ENCODE data around the gene FGF14. TPM values are rescaled to one million over a fixed set of nuclear protein-coding genes. Genes with fewer than 3 reads are reported as not detected.

The FGF14 gene
- total and polyA plus RNA-seq, 2 experiments from 2014 or later = 0.03 TPM; not detected in 1

- TF ChIP-seq EZH2phosphoT487 (IDR thresholded peaks at IDR 0.05; ENCODE audit: unreplicated experiment) (no peak), ZNF114 (CRISPR knock-in tag; IDR thresholded peaks at IDR 0.05) (no peak), CTCF (conservative IDR thresholded peaks at IDR 0.05; ENCODE audit: low read depth in 2 of 2) (0 out of 4 replicates have a peak, but pooled peaks of 1 of the 2 experiments have one; percentile 14)
- TF ChIP-seq, protein P1, sequence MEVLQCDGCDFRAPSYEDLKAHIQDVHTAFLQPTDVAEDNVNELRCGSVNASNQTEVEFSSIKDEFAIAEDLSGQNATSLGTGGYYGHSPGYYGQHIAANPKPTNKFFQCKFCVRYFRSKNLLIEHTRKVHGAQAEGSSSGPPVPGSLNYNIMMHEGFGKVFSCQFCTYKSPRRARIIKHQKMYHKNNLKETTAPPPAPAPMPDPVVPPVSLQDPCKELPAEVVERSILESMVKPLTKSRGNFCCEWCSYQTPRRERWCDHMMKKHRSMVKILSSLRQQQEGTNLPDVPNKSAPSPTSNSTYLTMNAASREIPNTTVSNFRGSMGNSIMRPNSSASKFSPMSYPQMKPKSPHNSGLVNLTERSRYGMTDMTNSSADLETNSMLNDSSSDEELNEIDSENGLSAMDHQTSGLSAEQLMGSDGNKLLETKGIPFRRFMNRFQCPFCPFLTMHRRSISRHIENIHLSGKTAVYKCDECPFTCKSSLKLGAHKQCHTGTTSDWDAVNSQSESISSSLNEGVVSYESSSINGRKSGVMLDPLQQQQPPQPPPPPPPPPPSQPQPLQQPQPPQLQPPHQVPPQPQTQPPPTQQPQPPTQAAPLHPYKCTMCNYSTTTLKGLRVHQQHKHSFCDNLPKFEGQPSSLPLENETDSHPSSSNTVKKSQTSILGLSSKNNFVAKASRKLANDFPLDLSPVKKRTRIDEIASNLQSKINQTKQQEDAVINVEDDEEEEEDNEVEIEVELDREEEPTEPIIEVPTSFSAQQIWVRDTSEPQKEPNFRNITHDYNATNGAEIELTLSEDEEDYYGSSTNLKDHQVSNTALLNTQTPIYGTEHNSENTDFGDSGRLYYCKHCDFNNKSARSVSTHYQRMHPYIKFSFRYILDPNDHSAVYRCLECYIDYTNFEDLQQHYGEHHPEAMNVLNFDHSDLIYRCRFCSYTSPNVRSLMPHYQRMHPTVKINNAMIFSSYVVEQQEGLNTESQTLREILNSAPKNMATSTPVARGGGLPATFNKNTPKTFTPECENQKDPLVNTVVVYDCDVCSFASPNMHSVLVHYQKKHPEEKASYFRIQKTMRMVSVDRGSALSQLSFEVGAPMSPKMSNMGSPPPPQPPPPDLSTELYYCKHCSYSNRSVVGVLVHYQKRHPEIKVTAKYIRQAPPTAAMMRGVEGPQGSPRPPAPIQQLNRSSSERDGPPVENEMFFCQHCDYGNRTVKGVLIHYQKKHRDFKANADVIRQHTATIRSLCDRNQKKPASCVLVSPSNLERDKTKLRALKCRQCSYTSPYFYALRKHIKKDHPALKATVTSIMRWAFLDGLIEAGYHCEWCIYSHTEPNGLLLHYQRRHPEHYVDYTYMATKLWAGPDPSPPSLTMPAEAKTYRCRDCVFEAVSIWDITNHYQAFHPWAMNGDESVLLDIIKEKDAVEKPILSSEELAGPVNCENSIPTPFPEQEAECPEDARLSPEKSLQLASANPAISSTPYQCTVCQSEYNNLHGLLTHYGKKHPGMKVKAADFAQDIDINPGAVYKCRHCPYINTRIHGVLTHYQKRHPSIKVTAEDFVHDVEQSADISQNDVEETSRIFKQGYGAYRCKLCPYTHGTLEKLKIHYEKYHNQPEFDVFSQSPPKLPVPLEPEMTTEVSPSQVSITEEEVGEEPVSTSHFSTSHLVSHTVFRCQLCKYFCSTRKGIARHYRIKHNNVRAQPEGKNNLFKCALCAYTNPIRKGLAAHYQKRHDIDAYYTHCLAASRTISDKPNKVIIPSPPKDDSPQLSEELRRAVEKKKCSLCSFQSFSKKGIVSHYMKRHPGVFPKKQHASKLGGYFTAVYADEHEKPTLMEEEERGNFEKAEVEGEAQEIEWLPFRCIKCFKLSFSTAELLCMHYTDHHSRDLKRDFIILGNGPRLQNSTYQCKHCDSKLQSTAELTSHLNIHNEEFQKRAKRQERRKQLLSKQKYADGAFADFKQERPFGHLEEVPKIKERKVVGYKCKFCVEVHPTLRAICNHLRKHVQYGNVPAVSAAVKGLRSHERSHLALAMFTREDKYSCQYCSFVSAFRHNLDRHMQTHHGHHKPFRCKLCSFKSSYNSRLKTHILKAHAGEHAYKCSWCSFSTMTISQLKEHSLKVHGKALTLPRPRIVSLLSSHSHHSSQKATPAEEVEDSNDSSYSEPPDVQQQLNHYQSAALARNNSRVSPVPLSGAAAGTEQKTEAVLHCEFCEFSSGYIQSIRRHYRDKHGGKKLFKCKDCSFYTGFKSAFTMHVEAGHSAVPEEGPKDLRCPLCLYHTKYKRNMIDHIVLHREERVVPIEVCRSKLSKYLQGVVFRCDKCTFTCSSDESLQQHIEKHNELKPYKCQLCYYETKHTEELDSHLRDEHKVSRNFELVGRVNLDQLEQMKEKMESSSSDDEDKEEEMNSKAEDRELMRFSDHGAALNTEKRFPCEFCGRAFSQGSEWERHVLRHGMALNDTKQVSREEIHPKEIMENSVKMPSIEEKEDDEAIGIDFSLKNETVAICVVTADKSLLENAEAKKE (CRISPR knock-in tag; IDR thresholded peaks at IDR 0.05) = no peak
- Histone ChIP-seq H3K4me2 (no peak overlapping the region), H3K4me3 (no peak overlapping the region), H3K27ac (ENCODE audit: low read depth) (no peak overlapping the region), H3F3A (replicated peaks; ENCODE audit: low read depth) (no peaks in the 10 kb centered on the region), H3K4me1 (ENCODE audit: insufficient read depth) (no peaks in the 10 kb centered on the region), H3K27me3 (ENCODE audit: insufficient read depth) (no peaks in the 10 kb centered on the region), H4K20me1 (replicated peaks; ENCODE audit: insufficient read depth) (no peaks in the 10 kb centered on the region), H3K9me2 (ENCODE audit: insufficient read depth) (0 out of 2 replicates have a peak, but pooled peaks cover 3% of the 10 kb centered on the region), H3K36me3 (ENCODE audit: insufficient read depth) (no peaks in the 10 kb centered on the region), H2AFZ (no peak overlapping the region), H3K79me2 (replicated peaks; ENCODE audit: insufficient read depth) (no peaks in the 10 kb centered on the region)
- Mint-ChIP-seq H3K4me1 (peaks cover 3% of the 10 kb centered on the region; the same call in 2 of the 3 replicates), H3K27me3 (ENCODE audit: insufficient read depth, low read depth, poor library complexity) (no peaks in the 10 kb centered on the region), H3K27ac (no peak overlapping the region), H3K4me3 (no peak overlapping the region), H3K9me3 (no peaks in the 10 kb centered on the region), H3K36me3 (ENCODE audit: low read depth) (no peaks in the 10 kb centered on the region)
- DNase-seq (ENCODE audit: low spot score) (peak; percentile 10), ATAC-seq (no peak)
Measured at GRCh38 chr13:102347490-102347889, 54.4 kb downstream of the FGF14 start.

Measured in GM23338 (cell line).